22Rv1 (cell line): ENCODE measurements around the gene HS1BP3.

Experiments used
- ZFX ChIP-seq: fragments of 450-650 bp; IDR thresholded peaks from 2 replicates; pipeline ENCODE4 v1.6.1; 2017; ENCODE audit warnings: antibody characterized with exemption, borderline replicate concordance
- TF ChIP-seq, protein P1 (sequence below): fragments of 450-650 bp; IDR thresholded peaks from 2 replicates; pipeline ENCODE4 v1.5.1; 2017; ENCODE audit warnings: mild to moderate bottlenecking

GRCh38 chr2:20661421-20662307, 10.8 kb upstream of the HS1BP3 start:
- TF ChIP-seq, protein P1, sequence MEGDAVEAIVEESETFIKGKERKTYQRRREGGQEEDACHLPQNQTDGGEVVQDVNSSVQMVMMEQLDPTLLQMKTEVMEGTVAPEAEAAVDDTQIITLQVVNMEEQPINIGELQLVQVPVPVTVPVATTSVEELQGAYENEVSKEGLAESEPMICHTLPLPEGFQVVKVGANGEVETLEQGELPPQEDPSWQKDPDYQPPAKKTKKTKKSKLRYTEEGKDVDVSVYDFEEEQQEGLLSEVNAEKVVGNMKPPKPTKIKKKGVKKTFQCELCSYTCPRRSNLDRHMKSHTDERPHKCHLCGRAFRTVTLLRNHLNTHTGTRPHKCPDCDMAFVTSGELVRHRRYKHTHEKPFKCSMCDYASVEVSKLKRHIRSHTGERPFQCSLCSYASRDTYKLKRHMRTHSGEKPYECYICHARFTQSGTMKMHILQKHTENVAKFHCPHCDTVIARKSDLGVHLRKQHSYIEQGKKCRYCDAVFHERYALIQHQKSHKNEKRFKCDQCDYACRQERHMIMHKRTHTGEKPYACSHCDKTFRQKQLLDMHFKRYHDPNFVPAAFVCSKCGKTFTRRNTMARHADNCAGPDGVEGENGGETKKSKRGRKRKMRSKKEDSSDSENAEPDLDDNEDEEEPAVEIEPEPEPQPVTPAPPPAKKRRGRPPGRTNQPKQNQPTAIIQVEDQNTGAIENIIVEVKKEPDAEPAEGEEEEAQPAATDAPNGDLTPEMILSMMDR = peak; percentile 93
- no peak for TF ChIP-seq ZFX
